K562 (cell line): ENCODE results near the gene IQCE. TPM values are rescaled to one million over a fixed set of nuclear protein-coding genes. Genes with fewer than 3 reads are reported as not detected.

Experiments
- BRD4 ChIP-seq: fragments of 200-600 bp; sonication (generic); IDR thresholded peaks from 2 replicates; pipeline ENCODE4 v1.6.1; 2017; ENCODE audit warnings: inconsistent platforms
- CHCHD3 ChIP-seq: fragments of 250-450 bp; sonication (Bioruptor Pico); IDR thresholded peaks from 2 replicates; pipeline ENCODE4 v2.1.2; 2022; ENCODE audit warnings: mild to moderate bottlenecking
- CHD2 ChIP-seq: IDR thresholded peaks from 2 replicates; pipeline ENCODE4 v1.6.1; 2011; ENCODE audit warnings: low read depth, low read length
- ELF2 ChIP-seq: fragments of 250-450 bp; sonication (Bioruptor Pico); IDR thresholded peaks from 2 replicates; pipeline ENCODE4 v1.5.0; 2021; ENCODE audit warnings: mild to moderate bottlenecking
- FOXJ3 ChIP-seq: sonication (generic); formaldehyde crosslinking; IDR thresholded peaks from 2 replicates; pipeline ENCODE4 v1.4.0; 2020; ENCODE audit warnings: mild to moderate bottlenecking, missing genetic modification reagents
- MAZ ChIP-seq, 2 experiments: fragments of 450-650 bp in 1 of 2; sonication (generic) in 1 of 2; formaldehyde crosslinking; IDR thresholded peaks in 1 of 2; conservative IDR thresholded peaks in 1 of 2; 2 replicates each; pipeline versions ENCODE4 v1.4.0 to v1.5.0; 2020; ENCODE audit warnings: mild to moderate bottlenecking in 1 of 2, missing genetic modification reagents in 1 of 2
- NFRKB ChIP-seq: fragments of 450-650 bp; IDR thresholded peaks from 2 replicates; pipeline ENCODE4 v1.6.1; 2016; ENCODE audit warnings: low read depth
- PHTF2 ChIP-seq: fragments of 250-450 bp; sonication (Bioruptor Pico); IDR thresholded peaks from 2 replicates; pipeline ENCODE4 v1.5.0; 2021; ENCODE audit warnings: mild to moderate bottlenecking
- PTTG1 ChIP-seq: fragments of 450-650 bp; IDR thresholded peaks from 2 replicates; pipeline ENCODE4 v1.6.1; 2016; ENCODE audit warnings: low read depth, mild to moderate bottlenecking, missing genetic modification characterization, missing compliant biosample characterization
- SMARCA5 ChIP-seq: fragments of 450-650 bp; IDR thresholded peaks from 2 replicates; pipeline ENCODE4 v1.6.1; 2016
- SMARCC2 ChIP-seq: fragments of 450-650 bp; IDR thresholded peaks from 2 replicates; pipeline ENCODE4 v1.6.1; 2017; ENCODE audit warnings: antibody characterized with exemption, moderate library complexity, mild to moderate bottlenecking, low read depth
- SRSF7 ChIP-seq: fragments of 200-400 bp; formaldehyde crosslinking; optimal IDR thresholded peaks from 2 replicates; pipeline ENCODE3; 2017; ENCODE audit warnings: mild to moderate bottlenecking, low read depth, low read length
- ZNF146 ChIP-seq: IDR thresholded peaks from one replicate; pipeline ENCODE4 v1.6.1; 2018; ENCODE audit warnings: missing compliant biosample characterization; ENCODE audit not compliant: unreplicated experiment
- ZNF316 ChIP-seq: fragments of 450-650 bp; IDR thresholded peaks from 2 replicates; pipeline ENCODE4 v1.6.1; 2016
- ZNF41 ChIP-seq: fragments of 250-450 bp; sonication (Bioruptor Pico); conservative IDR thresholded peaks from 2 replicates; pipeline ENCODE4 v1.4.0; 2020; ENCODE audit warnings: mild to moderate bottlenecking
- ZNF695 ChIP-seq: fragments of 450-650 bp; formaldehyde crosslinking; IDR thresholded peaks from 2 replicates; pipeline ENCODE4 v1.4.0; 2020; ENCODE audit warnings: mild to moderate bottlenecking, moderate library complexity
- ZNF785 ChIP-seq: fragments of 250-450 bp; sonication (Bioruptor Pico); IDR thresholded peaks from 2 replicates; pipeline ENCODE4 v1.4.0; 2020; ENCODE audit warnings: mild to moderate bottlenecking
- polyA plus RNA-seq, 8 experiments: library from polyadenylated mRNA; depleted of rRNA in 4 of 8; stranded (reverse) in 5 of 8; unstranded in 3 of 8; fragments of >200 nt; fragmentation: Nextera tagmentation in 2 of 8; fragmentation: Illumina TruSeq in 1 of 8; extraction: Ambion mirVana in 2 of 8; extraction: Trizol in 1 of 8; gene quantifications; 2 replicates each; pipeline versions ENCODE4 v1.2.1 to v1.2.3, GENCODE V29; 2011 to 2014; ENCODE audit warnings: inconsistent platforms in 1 of 8, missing spikeins in 1 of 8
- total RNA-seq, 7 experiments: library from RNA; depleted of rRNA in 6 of 7; stranded (reverse); fragments of >200 nt in 6 of 7; fragmentation: Illumina TruSeq in 2 of 7; extraction: Trizol in 2 of 7; gene quantifications; 2 replicates each; pipeline versions ENCODE4 v1.2.1 to v1.2.3, GENCODE V29; 2011 to 2021; ENCODE audit warnings: low replicate concordance in 1 of 7
- TF ChIP-seq, protein P1 (sequence below): fragments of 150-350 bp; conservative IDR thresholded peaks from 2 replicates; pipeline ENCODE4 v1.6.1; 2014; ENCODE audit warnings: low read length
- TF ChIP-seq, protein P2 (sequence below): IDR thresholded peaks from 2 replicates; pipeline ENCODE4 v1.6.1; 2011; ENCODE audit not compliant: insufficient read length; ENCODE audit errors: extremely low read depth
- TF ChIP-seq, protein P3 (sequence below): sonication (generic); formaldehyde crosslinking; IDR thresholded peaks from 2 replicates; pipeline ENCODE4 v1.8.0; 2022; ENCODE audit warnings: missing genetic modification reagents, mild to moderate bottlenecking, moderate library complexity, borderline replicate concordance
- TF ChIP-seq, protein P4 (sequence below): fragments of 450-650 bp; formaldehyde crosslinking; IDR thresholded peaks from 2 replicates; pipeline ENCODE4 v1.4.0; 2022; ENCODE audit warnings: missing genetic modification characterization
- TF ChIP-seq, protein P5 (sequence below), 3 experiments: fragments of 200-800 bp in 1 of 3; sonication (Bioruptor generic) in 1 of 3; sonication (generic) in 1 of 3; formaldehyde crosslinking in 1 of 3; IDR thresholded peaks; 2 replicates each; pipeline versions ENCODE4 v1.6.1 to v1.8.0; 2016 to 2022; ENCODE audit warnings: mild to moderate bottlenecking in 2 of 3, missing compliant biosample characterization in 2 of 3, missing genetic modification characterization in 2 of 3, missing genetic modification reagents in 1 of 3

Gene IQCE
- total and polyA plus RNA-seq, 9 of the 15 experiments (the other 6 are each of a cell fraction or from before 2014, with no cell fraction given) = 0.18 to 8.5 (median 4.2) TPM

GRCh38 chr7:2555121-2556052 is 3.4 kb upstream of the IQCE start, which contains the start of gene BRAT1 (continued):
- TF ChIP-seq, protein P1, sequence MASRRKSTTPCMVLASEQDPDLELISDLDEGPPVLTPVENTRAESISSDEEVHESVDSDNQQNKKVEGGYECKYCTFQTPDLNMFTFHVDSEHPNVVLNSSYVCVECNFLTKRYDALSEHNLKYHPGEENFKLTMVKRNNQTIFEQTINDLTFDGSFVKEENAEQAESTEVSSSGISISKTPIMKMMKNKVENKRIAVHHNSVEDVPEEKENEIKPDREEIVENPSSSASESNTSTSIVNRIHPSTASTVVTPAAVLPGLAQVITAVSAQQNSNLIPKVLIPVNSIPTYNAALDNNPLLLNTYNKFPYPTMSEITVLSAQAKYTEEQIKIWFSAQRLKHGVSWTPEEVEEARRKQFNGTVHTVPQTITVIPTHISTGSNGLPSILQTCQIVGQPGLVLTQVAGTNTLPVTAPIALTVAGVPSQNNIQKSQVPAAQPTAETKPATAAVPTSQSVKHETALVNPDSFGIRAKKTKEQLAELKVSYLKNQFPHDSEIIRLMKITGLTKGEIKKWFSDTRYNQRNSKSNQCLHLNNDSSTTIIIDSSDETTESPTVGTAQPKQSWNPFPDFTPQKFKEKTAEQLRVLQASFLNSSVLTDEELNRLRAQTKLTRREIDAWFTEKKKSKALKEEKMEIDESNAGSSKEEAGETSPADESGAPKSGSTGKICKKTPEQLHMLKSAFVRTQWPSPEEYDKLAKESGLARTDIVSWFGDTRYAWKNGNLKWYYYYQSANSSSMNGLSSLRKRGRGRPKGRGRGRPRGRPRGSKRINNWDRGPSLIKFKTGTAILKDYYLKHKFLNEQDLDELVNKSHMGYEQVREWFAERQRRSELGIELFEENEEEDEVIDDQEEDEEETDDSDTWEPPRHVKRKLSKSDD = no peak
- TF ChIP-seq, protein P2, sequence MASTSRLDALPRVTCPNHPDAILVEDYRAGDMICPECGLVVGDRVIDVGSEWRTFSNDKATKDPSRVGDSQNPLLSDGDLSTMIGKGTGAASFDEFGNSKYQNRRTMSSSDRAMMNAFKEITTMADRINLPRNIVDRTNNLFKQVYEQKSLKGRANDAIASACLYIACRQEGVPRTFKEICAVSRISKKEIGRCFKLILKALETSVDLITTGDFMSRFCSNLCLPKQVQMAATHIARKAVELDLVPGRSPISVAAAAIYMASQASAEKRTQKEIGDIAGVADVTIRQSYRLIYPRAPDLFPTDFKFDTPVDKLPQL = no peak
- TF ChIP-seq ZNF41 = no peak
- no peak for TF ChIP-seq ZNF146
- TF ChIP-seq SMARCC2 = no peak
- TF ChIP-seq SMARCA5 = no peak
- TF ChIP-seq FOXJ3 (CRISPR knock-in tag) = no peak
- TF ChIP-seq ZNF785 (CRISPR knock-in tag) = no peak
- TF ChIP-seq CHD2 = no peak
- TF ChIP-seq, protein P3, sequence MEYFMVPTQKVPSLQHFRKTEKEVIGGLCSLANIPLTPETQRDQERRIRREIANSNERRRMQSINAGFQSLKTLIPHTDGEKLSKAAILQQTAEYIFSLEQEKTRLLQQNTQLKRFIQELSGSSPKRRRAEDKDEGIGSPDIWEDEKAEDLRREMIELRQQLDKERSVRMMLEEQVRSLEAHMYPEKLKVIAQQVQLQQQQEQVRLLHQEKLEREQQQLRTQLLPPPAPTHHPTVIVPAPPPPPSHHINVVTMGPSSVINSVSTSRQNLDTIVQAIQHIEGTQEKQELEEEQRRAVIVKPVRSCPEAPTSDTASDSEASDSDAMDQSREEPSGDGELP (CRISPR knock-in tag) = peak; percentile 84
- no peak for TF ChIP-seq ZNF695 (CRISPR knock-in tag)
- TF ChIP-seq NFRKB = 0 out of 2 replicates have a peak, but pooled peaks have one; percentile 36
- TF ChIP-seq PHTF2 (CRISPR knock-in tag) = no peak
- TF ChIP-seq PTTG1 (tag) = no peak
- TF ChIP-seq, protein P4, sequence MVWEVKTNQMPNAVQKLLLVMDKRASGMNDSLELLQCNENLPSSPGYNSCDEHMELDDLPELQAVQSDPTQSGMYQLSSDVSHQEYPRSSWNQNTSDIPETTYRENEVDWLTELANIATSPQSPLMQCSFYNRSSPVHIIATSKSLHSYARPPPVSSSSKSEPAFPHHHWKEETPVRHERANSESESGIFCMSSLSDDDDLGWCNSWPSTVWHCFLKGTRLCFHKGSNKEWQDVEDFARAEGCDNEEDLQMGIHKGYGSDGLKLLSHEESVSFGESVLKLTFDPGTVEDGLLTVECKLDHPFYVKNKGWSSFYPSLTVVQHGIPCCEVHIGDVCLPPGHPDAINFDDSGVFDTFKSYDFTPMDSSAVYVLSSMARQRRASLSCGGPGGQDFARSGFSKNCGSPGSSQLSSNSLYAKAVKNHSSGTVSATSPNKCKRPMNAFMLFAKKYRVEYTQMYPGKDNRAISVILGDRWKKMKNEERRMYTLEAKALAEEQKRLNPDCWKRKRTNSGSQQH (CRISPR knock-in tag) = peak; percentile 73
- TF ChIP-seq CHCHD3 (CRISPR knock-in tag) = no peak
- no peak for TF ChIP-seq ELF2
- TF ChIP-seq BRD4 = no peak
- peak; percentile 77 to 86 for TF ChIP-seq MAZ (CRISPR knock-in tag; conservative IDR thresholded peaks at IDR 0.05 in 1 of 2, IDR thresholded peaks at IDR 0.05 in 1 of 2)
- no peak for TF ChIP-seq ZNF316
- no peak for TF ChIP-seq SRSF7
- TF ChIP-seq, protein P5, sequence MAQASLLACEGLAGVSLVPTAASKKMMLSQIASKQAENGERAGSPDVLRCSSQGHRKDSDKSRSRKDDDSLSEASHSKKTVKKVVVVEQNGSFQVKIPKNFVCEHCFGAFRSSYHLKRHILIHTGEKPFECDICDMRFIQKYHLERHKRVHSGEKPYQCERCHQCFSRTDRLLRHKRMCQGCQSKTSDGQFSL (CRISPR knock-in tag; IDR thresholded peaks at IDR 0.05) = peak; percentile 18; the same call in 1 of the 2 replicates
- TF ChIP-seq, protein P5 (tag; IDR thresholded peaks at IDR 0.05) = no peak
